SIG-M5 treated with dmso at 0.1 percent for 504 hours (cell line): ENCODE data around the gene PIWIL4.

Experiments
- DNase-seq: peaks from one replicate; lab custom pipeline; 2025; ENCODE audit not compliant: unreplicated experiment; lab: John Stamatoyannopoulos, UW

Gene PIWIL4

DNA sequence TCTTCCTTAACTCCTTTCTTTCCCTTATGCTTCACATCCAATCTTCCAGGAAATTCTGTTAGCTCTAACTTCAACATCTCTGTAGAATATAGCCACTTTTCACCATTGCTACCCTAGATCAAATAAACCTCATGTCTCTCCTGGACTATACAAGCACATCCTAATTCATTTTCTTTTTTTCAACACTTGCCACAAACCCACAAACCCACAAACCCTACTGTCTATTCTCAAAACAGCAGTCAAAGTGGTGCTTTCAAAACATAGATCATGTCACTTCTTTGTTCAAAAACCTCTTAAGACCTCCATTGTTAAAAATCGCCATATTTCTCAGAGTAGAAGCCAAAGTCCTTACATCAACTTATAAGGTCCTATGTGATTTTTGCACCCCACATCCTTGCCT, 94.3 kb downstream of the PIWIL4 start:
- no peak for DNase-seq

DNA sequence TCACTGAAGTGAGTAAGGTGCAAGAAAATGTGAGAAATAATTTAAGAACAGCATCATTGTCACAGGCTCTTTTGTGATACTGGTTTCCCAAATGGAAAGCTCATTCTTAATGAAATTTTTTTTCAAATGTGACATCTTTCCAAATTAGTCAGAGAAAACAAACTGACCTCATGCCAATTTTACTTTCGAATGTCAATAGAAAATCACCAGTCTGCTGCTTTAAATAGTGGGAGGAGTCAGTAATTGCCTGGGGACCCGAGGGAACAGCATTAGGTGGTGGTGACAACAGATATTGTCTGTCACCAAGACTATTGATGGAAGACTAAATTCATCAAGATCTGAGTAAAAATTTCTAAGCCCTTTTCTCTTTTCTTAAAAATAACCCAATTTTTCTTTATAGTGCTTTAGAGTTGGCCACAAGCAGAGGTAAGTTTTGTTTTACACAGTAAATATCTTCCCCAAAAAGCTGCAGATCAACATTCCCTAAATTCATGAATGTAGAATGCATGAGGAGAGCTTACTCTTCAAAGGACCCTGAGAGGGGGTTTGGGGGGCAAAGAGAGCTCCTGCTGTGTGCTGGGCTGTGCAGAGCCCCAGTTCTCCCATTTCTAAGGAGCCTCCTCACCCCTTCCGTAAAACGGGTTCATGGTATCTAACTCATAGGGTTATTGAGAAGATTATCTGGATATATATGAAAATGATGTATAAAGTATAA, 95.1 kb downstream of the PIWIL4 start:
- no peak for DNase-seq

- no peak for DNase-seq
Measured at GRCh38 chr11:94662846-94663390, 95.8 kb downstream of the PIWIL4 start.

DNA sequence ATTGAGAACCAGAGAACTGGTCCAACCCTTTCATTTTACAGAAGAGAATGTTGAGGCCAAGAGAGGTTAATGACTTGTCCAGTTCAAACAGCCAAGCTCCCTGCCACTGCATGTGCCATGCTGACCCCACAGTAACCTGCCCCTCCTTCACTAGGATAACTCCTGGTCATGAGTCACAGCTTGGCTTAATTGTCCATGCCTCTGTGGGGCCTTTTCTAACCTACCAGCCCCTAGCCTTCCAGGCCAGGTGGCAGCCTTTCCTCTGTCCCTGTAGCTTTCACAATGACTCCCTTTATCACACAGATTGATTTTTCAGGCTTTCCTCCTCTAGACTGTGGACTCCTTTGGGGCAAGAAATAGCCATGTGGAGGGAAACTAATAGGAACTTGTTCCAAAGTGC, 97.2 kb downstream of the PIWIL4 start:
- no peak for DNase-seq

- DNase-seq = no peak
Measured at GRCh38 chr11:94665116-94665659, 98.0 kb downstream of the PIWIL4 start.

DNA sequence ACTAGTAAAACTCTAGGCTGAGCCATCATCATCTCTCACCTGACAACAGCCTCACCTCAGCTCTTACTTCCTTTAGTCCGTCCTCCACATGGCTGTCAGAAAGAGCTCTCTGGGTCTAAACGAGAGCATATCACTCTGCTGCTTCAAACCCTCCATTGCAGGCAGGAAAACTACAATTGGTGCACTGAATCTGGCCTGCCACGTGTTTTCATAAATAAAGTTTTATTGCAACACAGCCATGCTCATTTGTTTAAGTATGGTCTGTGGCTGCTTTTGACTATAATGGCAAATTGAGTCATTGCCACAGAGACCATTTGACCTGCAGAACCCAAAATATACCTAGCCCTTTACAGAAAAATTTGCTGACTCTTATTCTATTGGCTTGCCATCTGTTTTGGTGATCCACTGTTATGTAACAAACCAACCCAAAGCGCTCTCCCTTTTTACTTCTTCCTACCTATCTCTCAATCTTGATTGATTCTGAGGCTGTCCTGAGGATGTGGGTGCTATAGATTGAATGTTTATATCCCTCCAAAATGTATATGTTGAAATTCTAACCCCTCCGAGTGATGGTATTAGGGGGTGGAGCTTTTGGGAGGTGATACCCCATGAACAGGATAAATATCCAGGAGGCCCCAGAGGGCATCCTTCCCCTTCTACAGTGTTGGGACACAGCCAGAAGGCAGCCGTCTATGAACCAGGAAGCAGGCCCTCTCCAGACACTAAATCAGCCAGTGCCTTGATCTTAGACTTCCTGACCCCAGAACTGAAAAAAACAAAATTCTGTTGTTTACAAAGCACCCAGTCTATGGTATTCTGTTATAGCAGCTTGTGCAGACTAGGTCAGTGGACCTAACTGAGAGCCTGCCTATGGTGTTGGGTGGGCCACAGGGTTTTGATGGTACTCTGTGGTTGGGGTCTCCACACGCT, 99.9 kb downstream of the PIWIL4 start:
- DNase-seq = no peak

GRCh38 chr11:94668212-94668793, 101.1 kb downstream of the PIWIL4 start:
- DNase-seq = no peak

GRCh38 chr11:94669023-94669422, 101.9 kb downstream of the PIWIL4 start:
- DNase-seq = no peak
